NK-92 treated with Interleukin-12 subunit alpha and Interleukin-12 subunit beta, amount 100 ng/mL, for 24 hours (cell line): ENCODE results near the gene PAWR.
"Not testable (repeated sequence)": the region's sequence is repeated elsewhere in the genome, so short reads cannot be mapped to it uniquely, and the experiment has no call there.

Experiments used
- DNase-seq: peaks from one replicate; lab custom pipeline; 2025; lab: John Stamatoyannopoulos, UW

Gene PAWR

DNA sequence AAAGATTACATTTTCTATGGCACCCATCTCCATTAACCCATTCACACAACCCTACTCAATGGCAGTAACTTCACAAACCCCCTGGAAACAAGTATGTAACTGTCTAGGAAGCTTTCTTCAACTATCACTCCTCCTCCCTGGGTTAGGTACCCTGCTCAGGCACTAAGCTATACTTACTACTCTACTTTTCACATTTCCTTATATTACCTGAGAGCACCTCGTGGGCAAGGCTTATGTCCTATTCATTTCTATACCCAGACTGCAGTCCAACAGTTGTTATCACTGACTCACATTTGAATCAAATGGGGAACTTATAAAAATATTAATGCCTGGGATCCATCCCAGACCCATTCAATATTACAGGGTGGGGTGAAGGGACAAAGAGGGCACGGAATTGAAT, 4.6 kb downstream of the PAWR start:
- no peak for DNase-seq

GRCh38 chr12:79685068-79685467, 5.7 kb downstream of the PAWR start:
- no peak for DNase-seq

- DNase-seq: not testable (repeated sequence)
Measured at GRCh38 chr12:79684338-79684737, 6.4 kb downstream of the PAWR start.

GRCh38 chr12:79682593-79682992, 8.2 kb downstream of the PAWR start:
- no peak for DNase-seq

DNA sequence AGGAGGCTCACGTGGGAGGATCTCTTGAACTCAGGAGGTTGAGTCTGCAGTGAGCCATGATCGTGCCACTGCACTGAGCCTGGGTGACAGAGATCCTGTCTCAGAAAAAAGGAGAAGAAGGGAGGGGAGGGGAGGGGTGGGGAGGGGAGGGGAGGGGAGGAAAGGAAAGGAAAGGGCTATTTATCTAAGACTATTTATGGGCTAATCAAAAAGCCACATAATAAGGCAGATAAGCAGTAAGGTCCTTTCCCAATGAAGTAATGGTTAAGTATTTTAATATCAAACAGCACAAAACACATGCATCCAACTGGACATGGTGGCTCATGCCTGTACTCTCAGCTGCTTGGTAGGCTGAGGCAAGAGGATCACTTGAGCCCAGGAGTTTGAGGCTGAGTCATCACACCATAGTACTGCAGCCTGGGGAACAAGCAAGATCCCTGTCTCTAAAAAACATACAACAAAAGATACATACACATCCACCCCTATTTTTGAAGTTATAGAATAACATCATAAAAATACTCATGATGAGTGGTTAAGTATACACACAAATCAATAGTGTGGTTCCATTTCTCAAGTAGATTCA, 9.7 kb downstream of the PAWR start:
- no peak for DNase-seq

DNA sequence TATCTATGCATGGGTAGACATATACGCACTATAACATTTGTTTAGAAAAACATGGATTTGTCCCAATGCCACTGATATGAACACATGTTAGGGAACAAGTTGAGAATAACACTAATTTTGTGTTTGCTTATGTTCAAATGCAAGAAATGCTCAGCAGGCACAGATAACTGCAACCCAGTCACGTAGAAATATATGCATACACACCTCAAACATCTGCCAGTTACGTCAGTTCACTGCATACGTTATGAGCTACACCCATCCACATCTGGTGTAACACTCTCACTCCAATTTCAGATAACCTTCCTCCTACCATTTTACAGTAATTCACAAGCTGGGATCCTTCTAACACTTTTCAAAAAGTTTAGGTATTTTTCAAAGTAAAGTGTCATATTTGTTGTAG, 10.7 kb downstream of the PAWR start:
- DNase-seq: no peak

- DNase-seq: no peak
Measured at GRCh38 chr12:79678306-79678705, 12.5 kb downstream of the PAWR start.

DNA sequence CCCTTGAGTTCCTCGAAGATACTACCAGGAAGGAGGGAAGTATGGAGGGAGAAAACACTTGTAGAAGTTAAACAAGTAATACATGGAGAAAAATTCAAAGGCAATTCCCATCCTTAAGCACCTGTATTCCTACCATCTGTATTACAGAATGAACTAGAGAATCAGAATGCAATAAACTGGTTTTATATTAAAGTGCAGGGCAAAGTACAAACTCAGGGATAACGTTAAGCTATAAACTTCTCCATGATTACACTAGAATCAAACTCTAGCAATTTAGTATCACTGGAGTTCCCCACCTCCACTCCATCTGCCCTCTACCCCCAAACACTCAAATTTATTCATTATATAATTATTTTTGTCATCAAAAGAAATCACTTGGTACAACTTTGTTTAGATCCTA, 13.1 kb downstream of the PAWR start:
- no peak for DNase-seq

DNA sequence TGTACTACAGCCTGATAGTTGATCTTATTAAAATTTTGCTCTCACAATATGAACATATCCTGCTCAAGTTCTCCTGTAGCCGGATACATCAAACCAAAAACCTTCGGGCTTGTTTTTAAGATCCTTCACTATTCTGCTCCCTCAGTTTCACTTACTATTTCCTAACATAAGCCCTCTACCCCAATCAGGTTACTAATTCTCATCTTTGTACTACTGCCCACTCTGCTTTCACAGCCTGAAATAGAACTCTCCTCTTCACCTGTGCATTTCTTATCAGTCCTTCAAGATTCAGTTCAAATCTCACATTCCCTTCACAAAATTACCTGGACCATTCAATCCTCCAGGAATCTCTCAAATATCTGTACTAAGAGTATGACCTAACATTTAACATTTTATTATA, 14.2 kb downstream of the PAWR start:
- no peak for DNase-seq

GRCh38 chr12:79674629-79675028, 16.1 kb downstream of the PAWR start:
- DNase-seq: no peak

GRCh38 chr12:79673354-79673753, 17.4 kb downstream of the PAWR start:
- no peak for DNase-seq

- DNase-seq: no peak
Measured at GRCh38 chr12:79668113-79668512, 22.7 kb downstream of the PAWR start.

GRCh38 chr12:79665212-79665887, 25.4 kb downstream of the PAWR start:
- DNase-seq: no peak

- DNase-seq: no peak
Measured at GRCh38 chr12:79664518-79664917, 26.2 kb downstream of the PAWR start.

GRCh38 chr12:79662046-79662811, 28.5 kb downstream of the PAWR start:
- DNase-seq: no peak

GRCh38 chr12:79661629-79662028, 29.1 kb downstream of the PAWR start:
- DNase-seq: no peak

DNA sequence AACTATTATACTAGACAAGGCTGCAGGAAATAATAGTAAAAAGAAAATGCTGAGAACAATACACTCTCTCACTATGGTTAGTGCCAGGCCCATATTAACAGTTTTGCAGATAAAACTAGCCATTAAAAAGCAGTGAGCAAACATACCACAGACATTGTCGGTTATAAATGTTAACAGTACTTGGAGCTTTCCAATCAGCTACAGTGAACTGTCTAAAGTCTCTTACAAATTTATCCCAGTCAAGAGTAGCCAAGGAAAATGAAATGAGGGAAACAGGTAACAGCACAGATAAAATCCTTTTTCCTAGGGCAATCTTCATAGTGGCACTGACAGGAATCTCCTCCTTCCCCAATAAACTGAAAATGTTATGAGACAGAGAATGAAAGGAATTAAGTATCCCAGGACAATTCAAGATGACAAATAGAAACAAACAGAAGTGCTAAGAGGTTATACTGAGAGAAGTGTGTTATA, 30.8 kb downstream of the PAWR start:
- no peak for DNase-seq

GRCh38 chr12:79658221-79658620, 32.5 kb downstream of the PAWR start:
- DNase-seq: no peak

DNA sequence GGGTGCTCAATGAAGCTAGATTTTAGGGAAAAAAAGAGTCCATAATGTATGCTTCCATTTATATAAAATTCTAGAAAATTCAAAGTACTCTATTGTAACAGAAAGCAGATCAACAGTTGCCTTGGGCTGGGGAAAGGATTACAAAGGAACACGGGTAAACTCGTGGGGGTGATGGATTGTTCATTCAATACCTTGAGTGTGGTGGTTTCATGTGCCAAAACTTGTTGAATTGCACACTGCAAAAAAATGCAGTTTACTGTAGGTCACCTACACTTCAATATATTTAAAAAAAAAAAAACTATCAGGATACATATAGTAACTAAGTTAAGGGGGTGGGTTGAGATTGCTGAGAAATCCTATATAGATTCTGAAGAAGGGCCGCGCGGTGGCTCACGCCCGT, 33.6 kb downstream of the PAWR start:
- DNase-seq: no peak

- no peak for DNase-seq
Measured at GRCh38 chr12:79655036-79655435, 35.7 kb downstream of the PAWR start.

- DNase-seq: no peak
Measured at GRCh38 chr12:79652521-79652920, 38.2 kb downstream of the PAWR start.

- DNase-seq: no peak
Measured at GRCh38 chr12:79650440-79650839, 40.3 kb downstream of the PAWR start.

- DNase-seq: no peak
Measured at GRCh38 chr12:79648881-79649280, 41.9 kb downstream of the PAWR start.
